Stimulated activated naive CD4-positive, alpha-beta T cell treated with Interleukin-2 at 50 U/mL for 16 hours (primary cell): ENCODE data around the gene ELL.

Experiments used
- DNase-seq: peaks from one replicate; lab custom pipeline; 2025; lab: John Stamatoyannopoulos, UW

Gene ELL

GRCh38 chr19:18504886-18505610, 16.8 kb downstream of the ELL start:
- no peak for DNase-seq

GRCh38 chr19:18503971-18504885, 17.6 kb downstream of the ELL start:
- DNase-seq: no peak

- DNase-seq: no peak
Observed at GRCh38 chr19:18503337-18503970, 18.4 kb downstream of the ELL start.

- DNase-seq: no peak
Observed at GRCh38 chr19:18502638-18503294, 19.1 kb downstream of the ELL start.

- DNase-seq: no peak
Observed at GRCh38 chr19:18502246-18502637, 19.6 kb downstream of the ELL start.

- no peak for DNase-seq
Observed at GRCh38 chr19:18501832-18502231, 20.0 kb downstream of the ELL start.

GRCh38 chr19:18501351-18501750, 20.5 kb downstream of the ELL start:
- DNase-seq: no peak

GRCh38 chr19:18500799-18501198, 21.1 kb downstream of the ELL start:
- DNase-seq: no peak

- DNase-seq: no peak
Observed at GRCh38 chr19:18500376-18500775, 21.5 kb downstream of the ELL start.

- no peak for DNase-seq
Observed at GRCh38 chr19:18499055-18499775, 22.7 kb downstream of the ELL start.

GRCh38 chr19:18496980-18497256, 25.0 kb downstream of the ELL start:
- DNase-seq: no peak

- DNase-seq: peak; percentile 58
Observed at GRCh38 chr19:18496167-18496979, 25.5 kb downstream of the ELL start.

- no peak for DNase-seq
Observed at GRCh38 chr19:18495204-18495911, 26.5 kb downstream of the ELL start.

GRCh38 chr19:18494267-18494607, 27.6 kb downstream of the ELL start:
- no peak for DNase-seq

- no peak for DNase-seq
Observed at GRCh38 chr19:18493440-18494266, 28.2 kb downstream of the ELL start.

GRCh38 chr19:18491995-18492953, 29.6 kb downstream of the ELL start:
- no peak for DNase-seq

- no peak for DNase-seq
Observed at GRCh38 chr19:18490728-18491127, 31.1 kb downstream of the ELL start.

- DNase-seq: no peak
Observed at GRCh38 chr19:18489627-18490184, 32.2 kb downstream of the ELL start.
